ENCODE results near the gene TIMELESS.
"Not testable (repeated sequence)": the region's sequence is repeated elsewhere in the genome, so short reads cannot be mapped to it uniquely, and the experiment has no call there.

Gene TIMELESS

GRCh38 chr12:56448860-56449621 is at the start of gene TIMELESS:
TIMELESS (minus strand) TSS chr12:56449426; CDS start chr12:56434170, 15,256 bp downstream.
- peak; percentile 80 for DNase-seq (ENCODE audit: low read depth)

GRCh38 chr12:56498126-56498902 is 49.1 kb upstream of the TIMELESS start:
- DNase-seq (ENCODE audit: low read depth): not testable (repeated sequence)

GRCh38 chr12:56496704-56497103 is 47.5 kb upstream of the TIMELESS start:
- DNase-seq (ENCODE audit: low read depth): not testable (repeated sequence)

DNA sequence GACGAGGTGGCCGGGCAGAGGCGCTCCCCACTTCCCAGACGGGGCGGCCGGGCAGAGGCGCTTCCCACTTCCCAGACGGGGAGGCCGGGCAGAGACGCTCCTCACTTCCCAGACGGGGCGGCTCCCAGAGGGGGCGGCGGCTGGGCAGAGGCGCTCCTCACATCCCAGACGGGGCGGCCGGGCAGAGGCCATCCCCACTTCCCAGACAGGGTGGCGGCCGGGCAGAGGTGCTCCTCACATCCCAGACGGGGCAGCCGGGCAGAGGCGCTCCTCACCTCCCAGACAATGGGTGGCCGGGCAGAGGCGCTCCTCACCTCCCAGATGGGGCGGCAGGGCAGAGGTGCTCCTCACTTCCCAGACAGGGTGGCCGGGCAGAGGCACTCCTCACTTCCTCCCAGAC is 45.3 kb upstream of the TIMELESS start:
- not testable (repeated sequence) for DNase-seq (ENCODE audit: low read depth)

DNA sequence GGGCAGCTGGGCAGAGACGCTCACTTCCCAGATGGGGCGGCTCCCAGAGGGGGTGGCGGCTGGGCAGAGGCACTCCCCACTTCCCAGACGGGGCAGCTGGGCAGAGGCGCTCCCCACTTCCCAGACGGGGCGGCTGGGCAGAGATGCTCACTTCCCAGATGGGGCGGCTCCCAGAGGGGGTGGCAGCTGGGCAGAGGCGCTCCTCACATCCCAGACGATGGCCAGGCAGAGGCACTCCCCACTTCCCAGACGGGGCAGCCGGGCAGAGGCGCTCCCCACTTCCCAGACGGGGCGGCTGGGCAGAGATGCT is 44.8 kb upstream of the TIMELESS start:
- DNase-seq (ENCODE audit: low read depth): not testable (repeated sequence)

GRCh38 chr12:56493409-56494105 is 44.3 kb upstream of the TIMELESS start:
- DNase-seq (ENCODE audit: low read depth): not testable (repeated sequence)

DNA sequence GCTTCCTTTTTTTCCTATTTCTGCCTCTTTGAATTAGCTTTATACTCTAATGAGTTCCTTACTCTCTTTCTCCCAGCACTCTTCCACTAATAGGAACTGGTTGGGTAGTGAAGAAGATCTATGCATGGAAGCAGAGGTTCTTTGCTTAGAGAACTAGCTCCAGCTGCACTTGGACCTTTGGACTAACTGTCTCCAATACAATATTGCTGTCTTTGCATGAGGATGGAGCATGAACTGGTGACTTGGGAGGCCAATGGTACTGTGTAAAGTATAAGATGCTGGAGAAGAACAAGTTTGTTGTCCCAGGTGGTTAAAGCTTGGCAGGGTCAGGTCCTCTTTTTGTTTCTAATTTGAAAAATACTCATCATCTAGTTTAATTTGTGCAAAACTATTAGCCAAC is 41.1 kb upstream of the TIMELESS start:
- DNase-seq (ENCODE audit: low read depth): no peak

DNA sequence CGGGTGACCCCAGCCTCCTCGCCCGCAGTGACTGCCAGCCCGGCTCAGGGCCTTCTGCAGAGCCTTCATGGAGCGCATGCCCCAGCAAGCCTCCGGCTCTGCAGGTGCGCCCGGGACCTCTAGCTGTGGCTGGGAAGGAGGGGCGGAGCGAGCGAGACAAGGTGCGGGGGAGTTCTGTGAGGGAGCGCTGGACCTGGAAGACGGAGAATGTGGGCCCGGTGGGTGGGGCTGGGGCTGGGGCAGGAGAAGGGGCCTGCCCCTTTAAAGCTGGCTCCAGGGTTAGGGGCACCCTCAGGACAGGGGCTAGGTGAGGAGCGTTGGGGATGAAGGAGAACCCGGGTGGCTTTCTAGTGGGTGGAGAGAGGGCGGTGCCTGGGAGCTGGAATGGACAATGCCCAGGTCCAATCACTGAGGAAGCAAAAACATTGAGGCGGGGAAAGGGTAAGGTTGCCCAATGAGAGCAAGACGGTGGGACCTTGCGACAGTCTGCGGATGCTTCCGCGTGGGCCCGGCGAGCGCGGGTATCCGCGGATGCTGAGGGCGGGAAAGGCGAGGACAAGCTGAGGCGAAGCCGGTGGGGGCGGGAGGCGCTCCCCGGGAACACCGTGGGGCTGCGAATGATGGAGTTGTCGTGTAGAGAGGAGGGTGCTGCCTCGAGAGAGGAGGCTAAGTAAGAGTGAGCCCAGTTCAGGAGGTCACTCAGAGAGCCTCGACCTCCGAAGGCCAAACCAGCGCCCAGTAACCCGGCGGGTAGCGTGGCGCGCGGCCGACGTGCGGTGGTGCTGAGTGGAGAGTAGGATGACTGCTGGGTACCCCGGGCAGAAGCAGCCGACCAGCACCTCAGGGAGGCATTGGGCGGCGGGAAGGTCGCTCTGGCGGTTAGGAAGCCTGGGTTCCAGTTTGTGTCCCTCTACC is 39.1 kb upstream of the TIMELESS start, which contains the start of gene GLS2:
GLS2 (minus strand) TSS at position 121 of the 915 bp plus-strand sequence; CDS start at position 78, 43 bp downstream.
- DNase-seq (ENCODE audit: low read depth): peak; percentile 71

DNA sequence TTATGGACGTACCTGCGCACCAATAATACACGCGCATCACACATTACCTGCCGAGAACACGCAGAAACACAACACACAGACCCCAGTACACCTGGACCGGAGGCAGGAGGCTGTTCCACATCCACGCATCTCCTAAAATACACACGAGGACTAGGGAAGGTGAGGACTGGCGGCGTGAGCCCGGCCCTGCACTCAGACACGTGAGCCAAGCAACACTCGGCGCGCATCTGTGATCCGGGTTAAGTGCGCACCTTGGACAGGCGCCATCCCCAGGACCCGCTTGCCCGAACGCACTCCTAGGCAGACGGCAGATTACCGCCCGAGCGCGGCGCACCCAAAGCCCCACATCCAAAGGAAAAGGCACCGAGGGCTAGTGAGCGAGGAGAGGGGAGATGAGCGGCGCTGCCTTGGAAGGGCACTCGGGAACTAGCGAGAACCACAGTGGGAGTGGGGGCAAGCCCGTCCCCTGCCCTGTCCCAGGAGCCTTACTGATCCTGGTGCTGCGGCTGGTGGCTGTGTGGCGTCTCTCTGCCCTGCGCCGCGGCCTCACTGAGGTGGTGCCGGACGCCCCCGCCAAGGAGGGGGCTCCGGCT is 38.3 kb upstream of the TIMELESS start:
- DNase-seq (ENCODE audit: low read depth): no peak

- DNase-seq (ENCODE audit: low read depth): no peak
These were observed 37.5 kb upstream of the TIMELESS start for GRCh38 chr12:56486694-56487093.

GRCh38 chr12:56484566-56484965 is 35.3 kb upstream of the TIMELESS start:
- no peak for DNase-seq (ENCODE audit: low read depth)

DNA sequence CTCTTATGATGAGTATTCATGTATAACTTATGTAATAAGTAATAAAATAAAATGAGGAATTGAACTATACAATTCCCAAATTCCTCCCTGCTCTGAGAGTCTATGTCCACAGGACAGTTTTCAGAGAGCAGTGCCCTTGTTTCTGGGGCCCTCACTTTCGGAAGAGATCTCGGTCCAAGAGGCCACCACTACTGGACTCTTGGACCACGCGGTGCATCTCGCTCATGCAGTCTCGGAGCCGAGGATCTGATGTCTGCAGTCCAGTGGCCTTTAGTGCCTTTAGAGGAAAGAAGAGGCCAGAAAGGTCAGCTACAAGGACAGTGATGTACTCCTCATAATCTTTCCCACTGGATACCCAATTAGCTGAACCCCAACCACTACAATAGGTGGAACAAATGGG is 30.4 kb upstream of the TIMELESS start:
- DNase-seq (ENCODE audit: low read depth): no peak

DNA sequence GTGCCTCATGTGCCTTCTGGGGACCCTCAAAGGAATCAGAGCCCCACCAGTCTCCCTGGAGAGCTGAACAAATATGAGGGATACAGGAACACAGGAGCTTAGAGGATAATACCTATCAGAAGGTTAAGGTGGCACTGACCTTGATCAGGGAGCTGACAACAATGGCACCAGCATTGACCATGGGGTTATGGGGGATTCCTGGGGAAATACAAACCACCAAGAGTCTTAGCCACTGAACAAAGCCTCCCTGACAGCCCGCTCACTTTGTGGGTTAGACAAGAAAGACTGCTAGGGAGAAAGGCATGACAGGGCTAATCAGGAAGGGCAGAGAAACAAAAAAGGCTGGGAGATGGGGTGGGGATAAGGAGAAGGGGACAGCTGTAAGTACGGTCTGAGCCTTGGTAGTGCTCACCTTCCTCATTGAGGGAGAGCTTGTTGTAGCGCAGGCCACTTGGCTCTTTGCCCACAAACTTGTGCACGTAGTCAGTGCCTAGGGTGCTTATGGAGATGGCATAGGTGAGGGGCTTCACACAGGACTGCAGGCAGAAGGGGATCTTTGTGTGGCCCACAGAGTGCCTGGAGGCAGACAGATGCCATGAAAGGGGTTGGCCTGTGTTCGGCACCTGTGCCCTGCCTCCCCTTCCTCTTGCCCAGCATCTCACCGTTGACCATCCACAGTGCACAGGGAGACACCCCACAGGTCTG is 28.4 kb upstream of the TIMELESS start:
- DNase-seq (ENCODE audit: low read depth): no peak

DNA sequence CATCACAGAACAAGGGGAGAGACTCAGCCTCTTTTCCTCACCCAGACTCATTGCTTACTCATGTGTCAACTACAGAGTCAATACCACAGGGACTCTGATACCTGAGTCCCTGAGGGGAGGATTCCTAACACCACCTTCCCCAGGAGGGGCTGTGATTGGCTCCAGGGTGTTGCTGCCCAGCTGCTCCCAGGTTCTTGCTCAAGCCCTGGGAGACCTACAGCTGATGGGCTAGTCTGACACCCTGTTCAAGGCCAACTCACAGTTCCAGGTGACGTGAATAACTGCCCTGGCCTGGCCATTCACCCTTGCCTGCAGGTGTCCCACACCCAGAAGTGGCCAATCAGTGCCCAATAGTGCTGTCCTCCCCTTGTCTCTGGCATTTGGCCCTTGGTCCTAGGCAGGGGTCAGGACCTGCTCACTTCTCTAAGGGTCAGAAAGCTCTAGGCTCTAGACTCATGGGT is 27.8 kb upstream of the TIMELESS start:
- DNase-seq (ENCODE audit: low read depth): no peak

DNA sequence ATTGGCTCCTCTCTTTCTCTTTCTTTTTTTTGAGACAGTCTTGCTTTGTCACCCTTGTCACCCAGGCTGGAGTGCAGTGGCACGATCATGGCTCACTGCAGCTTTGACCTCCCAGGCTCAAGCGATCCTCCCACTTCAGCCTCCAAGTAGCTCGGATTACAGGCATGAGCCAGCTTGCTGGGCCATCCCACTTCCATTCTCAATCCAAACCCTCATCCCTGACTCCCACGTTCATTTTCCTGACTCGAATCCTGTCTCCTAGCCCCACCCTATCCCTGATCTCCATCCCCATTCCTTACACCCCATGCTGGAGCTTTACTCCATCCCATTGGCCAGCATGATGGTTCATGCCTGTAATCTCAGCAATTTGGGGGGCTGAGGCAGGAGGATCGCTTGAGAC is 26.9 kb upstream of the TIMELESS start:
- no peak for DNase-seq (ENCODE audit: low read depth)

- no peak for DNase-seq (ENCODE audit: low read depth)
These were observed 25.2 kb upstream of the TIMELESS start for GRCh38 chr12:56474389-56474788.

GRCh38 chr12:56469007-56469930 is 20.0 kb upstream of the TIMELESS start:
- no peak for DNase-seq (ENCODE audit: low read depth)

DNA sequence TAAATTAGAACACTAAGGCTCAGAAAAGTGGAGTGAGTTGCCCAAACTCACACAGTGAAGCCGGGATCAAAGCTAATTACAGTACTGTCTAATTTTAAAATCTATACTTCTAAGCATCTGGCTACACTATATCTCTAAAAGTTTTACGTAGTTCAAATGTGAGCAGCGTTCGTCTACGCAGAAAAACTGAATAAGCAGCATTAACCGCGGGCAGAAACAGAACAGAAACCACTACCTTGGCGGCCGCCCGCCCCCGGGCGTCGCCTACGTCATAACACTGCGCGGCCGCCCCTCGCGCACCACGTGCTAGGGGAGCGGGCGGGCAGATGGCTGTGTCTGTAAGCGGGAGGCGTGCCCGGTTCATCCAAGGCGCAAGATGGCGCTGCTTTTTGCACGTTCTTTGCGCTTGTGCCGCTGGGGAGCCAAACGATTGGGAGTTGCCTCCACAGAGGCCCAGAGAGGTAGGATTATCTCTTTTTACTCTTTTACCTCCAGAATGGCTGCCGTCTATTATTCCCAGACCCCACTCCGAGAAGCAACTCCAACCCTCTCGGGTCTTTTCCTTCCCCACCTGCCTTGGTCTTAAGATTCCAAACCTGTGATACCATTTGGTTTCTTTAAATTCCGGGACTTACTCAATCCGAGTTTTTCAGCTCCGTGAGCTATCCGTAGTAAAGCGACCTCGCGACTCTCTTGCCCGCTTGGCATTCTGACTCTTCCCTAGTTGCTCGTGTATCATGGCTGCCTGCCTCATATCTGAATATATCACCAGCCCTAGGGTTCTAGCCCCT is 19.2 kb upstream of the TIMELESS start, which contains the start of gene SPRYD4:
SPRYD4 (plus strand) TSS at position 363 of the 791 bp plus-strand sequence; CDS start at position 377, 14 bp downstream.
- DNase-seq (ENCODE audit: low read depth): peak; percentile 86

All from amniotic epithelial cell (primary cell).